GM21528 (cell line): ENCODE results near the gene NKAIN1.
"Not testable (repeated sequence)": the region's sequence is repeated elsewhere in the genome, so short reads cannot be mapped to it uniquely, and the experiment has no call there.

Experiments
- ATAC-seq: cut with Tn5 transposase; IDR thresholded peaks from one replicate; pipeline ENCODE4 v1.9.1; 2021; ENCODE audit warnings: mild to moderate bottlenecking, moderate library complexity; ENCODE audit not compliant: unreplicated experiment, low FRiP score

Gene NKAIN1

DNA sequence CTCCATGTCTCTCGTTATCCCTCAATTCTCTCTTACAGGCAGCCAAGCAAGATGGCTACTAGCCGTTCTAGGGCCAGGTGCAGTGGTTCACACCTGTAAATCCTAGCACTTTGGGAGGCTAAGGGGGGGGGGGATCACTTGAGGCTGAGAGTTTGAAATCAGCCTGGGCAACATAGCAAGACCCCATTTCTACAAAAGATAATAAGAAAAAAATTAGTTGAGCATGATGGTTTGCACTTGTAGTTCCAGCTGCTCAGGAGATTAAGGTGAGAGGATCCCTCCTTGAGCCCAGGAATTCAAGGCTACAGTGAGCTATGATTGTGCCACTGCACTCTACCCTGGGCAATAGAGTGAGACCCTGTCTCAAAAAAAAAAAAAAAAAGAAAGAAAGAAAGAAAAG, 80.4 kb downstream of the NKAIN1 start:
- no peak for ATAC-seq

- peak; percentile 71 for ATAC-seq
Measured at GRCh38 chr1:31155216-31155806, 84.4 kb downstream of the NKAIN1 start.

DNA sequence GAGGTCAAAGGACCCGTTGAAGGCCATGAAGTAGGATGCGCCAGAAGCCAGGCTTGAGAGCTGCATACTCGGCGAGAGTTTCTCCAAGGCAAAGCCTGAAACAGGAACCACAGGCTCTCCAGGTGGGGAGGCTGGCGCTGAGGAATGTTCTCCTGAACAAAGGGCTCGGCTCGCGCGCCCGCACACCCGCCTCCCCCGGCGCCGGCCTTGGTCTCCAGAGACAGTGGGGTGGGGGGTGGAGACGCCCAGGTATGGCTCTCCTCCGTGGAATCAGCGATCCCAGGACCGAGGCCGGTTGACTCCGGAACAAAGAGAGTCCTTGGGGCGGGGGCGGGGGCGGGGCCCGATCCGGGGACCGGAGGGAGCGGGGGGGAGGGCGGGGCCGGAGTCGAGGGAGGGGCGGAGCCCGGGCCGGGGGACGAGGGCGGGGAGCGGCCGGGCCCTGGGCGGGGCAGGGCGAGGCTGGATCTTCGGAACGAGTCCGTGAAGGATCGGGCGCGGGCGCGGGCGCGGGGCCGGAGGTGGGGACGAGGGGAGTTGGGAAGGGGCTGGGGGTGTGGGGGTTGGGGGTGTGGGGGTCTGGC, 85.0 kb downstream of the NKAIN1 start:
- ATAC-seq, result peak; percentile 14

DNA sequence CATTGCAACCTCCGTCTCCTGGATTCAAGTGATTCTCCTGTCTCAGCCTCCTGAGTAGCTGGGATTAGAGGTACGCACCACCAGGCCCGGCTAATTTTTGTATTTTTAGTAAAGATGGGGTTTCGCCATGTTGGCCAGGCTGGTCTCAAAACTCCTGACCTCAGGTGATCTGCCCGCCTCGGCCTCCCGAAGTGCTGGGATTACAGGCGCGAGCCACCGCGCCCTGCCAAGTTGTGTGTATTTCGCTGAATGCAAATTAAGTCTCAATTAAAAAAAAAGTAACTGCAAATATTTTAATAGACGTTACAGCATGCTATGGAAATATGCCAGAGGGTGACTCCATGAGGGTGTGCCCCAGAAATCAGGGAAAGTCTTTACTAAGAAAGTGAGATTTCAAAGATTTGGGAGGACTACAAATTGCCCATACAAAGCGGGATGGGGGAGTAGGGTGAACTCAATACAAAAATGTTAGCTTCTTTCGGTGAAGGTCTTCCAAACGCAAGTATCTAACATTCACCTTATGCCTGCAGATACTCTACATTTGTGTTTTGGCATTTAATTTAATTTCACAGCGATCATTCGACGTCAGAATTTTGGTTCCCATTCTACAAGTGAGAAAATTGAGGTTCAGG, 85.6 kb downstream of the NKAIN1 start:
- ATAC-seq, result no peak

DNA sequence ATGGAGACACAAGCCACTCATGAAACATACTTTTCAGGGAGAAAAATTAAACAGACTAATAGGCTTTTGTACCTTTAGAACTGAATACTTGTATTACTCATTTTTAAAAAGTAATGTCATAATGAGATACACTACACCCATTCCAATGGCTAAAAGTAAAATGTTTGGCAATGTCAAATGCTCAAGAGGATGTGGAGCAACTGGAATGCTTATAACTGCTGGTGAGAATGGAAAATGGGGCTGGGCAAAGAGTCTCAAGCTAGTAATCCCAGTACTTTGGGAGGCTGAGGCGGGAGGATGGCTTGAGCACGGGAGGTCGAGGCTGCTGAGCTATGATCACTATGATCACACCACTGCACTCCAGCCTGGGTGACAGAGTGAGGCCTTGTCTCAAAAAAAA, 86.3 kb downstream of the NKAIN1 start:
- ATAC-seq, result no peak

- ATAC-seq, result no peak
Measured at GRCh38 chr1:31152181-31152795, 87.4 kb downstream of the NKAIN1 start.

GRCh38 chr1:31151402-31151801, 88.3 kb downstream of the NKAIN1 start:
- ATAC-seq, result no peak

GRCh38 chr1:31148409-31148808, 91.3 kb downstream of the NKAIN1 start:
- ATAC-seq, result no peak

GRCh38 chr1:31145648-31146047, 94.0 kb downstream of the NKAIN1 start:
- ATAC-seq, result no peak

DNA sequence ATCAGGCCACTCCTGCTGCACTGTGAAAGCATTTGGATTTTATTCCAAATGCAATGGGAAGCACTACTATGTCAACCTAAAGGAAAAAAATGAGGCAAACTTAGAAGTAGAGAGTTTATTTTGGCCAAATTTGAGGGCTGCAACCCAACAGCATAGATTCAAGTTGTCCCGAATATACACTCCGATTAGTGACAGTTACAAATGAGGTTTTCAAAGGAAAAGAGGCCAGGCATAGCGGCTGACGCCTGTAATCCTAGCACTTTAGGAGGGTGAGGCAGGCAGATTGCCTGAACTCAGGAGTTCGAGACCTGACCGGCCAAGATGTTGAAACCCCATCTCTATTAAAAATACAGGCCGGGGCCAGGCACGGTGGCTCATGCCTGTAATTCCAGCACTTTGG, 95.2 kb downstream of the NKAIN1 start:
- no peak for ATAC-seq

- ATAC-seq, result no peak
Measured at GRCh38 chr1:31143455-31143854, 96.2 kb downstream of the NKAIN1 start.

DNA sequence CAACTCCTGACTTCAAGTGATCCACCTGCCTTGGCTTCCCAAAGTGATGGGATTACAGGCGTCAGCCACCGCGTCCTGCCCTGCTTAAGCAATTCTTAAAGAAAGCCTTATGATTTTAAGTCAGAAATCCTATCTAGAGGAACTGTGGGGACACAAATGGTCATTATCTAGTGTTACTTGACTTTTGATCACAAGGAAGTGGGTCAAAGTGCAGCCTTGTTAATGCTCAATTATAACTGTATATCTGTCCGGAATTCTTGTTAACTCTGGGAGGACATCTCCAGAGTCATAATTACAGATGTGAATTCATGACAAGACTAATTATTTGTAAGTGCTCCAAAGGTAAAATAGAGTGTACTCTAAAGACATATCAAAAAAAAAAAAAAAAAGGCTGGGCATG, 97.3 kb downstream of the NKAIN1 start:
- ATAC-seq, result no peak

DNA sequence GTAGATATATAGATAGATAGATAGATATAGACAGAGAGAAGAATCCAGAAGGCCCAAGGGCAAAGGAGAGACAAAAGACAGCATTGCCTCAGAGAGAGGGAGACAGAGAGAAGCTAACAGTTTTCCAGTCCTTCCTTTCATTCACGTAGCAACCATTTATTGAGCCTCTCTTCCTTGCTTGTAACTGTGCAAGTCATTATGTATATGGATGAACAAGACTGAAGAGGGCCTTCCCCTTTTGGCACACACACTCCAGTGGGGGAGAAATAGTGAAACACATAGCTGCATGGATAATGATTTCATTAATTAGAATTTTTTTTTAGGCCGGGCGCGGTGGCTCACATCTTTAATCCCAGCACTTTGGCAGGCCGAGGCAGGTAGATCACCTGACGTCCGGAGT, 99.4 kb downstream of the NKAIN1 start:
- ATAC-seq, result no peak

- not testable (repeated sequence) for ATAC-seq
Measured at GRCh38 chr1:31138797-31139521, 100.7 kb downstream of the NKAIN1 start.

GRCh38 chr1:31137873-31138272, 101.8 kb downstream of the NKAIN1 start:
- not testable (repeated sequence) for ATAC-seq

GRCh38 chr1:31135973-31136600, 103.6 kb downstream of the NKAIN1 start:
- ATAC-seq, result no peak

DNA sequence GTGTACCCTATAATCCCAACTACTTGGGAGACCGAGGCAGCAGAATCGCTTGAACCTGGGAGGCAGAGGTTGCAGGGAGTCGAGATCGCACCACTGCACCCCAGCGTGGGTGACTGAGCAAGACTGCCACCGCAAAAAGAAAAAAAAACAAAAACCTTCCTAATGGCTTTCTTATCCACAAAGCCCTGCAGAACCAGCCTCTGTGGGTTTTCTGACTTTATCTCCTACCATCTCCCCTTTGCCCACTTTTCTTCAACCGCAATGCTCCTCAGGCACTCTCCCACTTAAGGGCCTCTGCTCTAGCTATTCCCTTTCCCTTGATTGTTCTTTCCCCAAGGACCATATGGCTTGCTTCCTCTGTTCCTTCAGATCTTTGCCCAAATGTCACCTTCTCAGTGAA, 106.3 kb downstream of the NKAIN1 start:
- ATAC-seq, result no peak
